Loucy (cell line): Measurements from ENCODE around the gene IQSEC1.

Experiments
- CTCF ChIP-seq: fragments of 200-600 bp; sonication (generic); conservative IDR thresholded peaks from 2 replicates; pipeline ENCODE4 v1.5.1; 2014; ENCODE audit warnings: mild to moderate bottlenecking, antibody characterized with exemption, low read length
- EZH2phosphoT487 ChIP-seq: fragments of 200-600 bp; IDR thresholded peaks from 2 replicates; pipeline ENCODE4 v1.6.1; 2018; ENCODE audit warnings: antibody characterized with exemption, mild to moderate bottlenecking, moderate library complexity, borderline replicate concordance

GRCh38 chr3:13115991-13116390, 42.8 kb upstream of the IQSEC1 start:
- no peak for TF ChIP-seq CTCF
- TF ChIP-seq EZH2phosphoT487, result no peak
